BJ (cell line): ENCODE measurements around the gene CLDN24. TPM values are rescaled to one million over a fixed set of nuclear protein-coding genes. Genes with fewer than 3 reads are reported as not detected.

ENCODE experiments used
- CTCF ChIA-PET: fragments of 350-600 bp; formaldehyde crosslinking; extraction: SDS; loops from one replicate; lab custom pipeline; 2021; ENCODE audit warnings: antibody characterized with exemption, inconsistent platforms; lab: Yijun Ruan, JAX
- POLR2A ChIA-PET: fragments of 300-600 bp; sonication (Branson Sonifier 250); formaldehyde crosslinking; extraction: SDS; loops from one replicate; lab custom pipeline; 2021; ENCODE audit warnings: antibody characterized with exemption; lab: Charles Lee
- DNase-seq: peaks from one replicate; pipeline ENCODE4 v3.0.0-alpha.2; 2011; ENCODE audit warnings: low read depth
- H3K27me3 ChIP-seq: 2 replicates; pipeline ENCODE4 v1.6.0; 2011; ENCODE audit warnings: low read length; ENCODE audit not compliant: control insufficient read depth, insufficient read depth
- H3K36me3 ChIP-seq: 2 replicates; pipeline ENCODE4 v1.5.1; 2011; ENCODE audit warnings: low read length; ENCODE audit not compliant: control insufficient read depth, insufficient read depth
- H3K4me3 ChIP-seq: 2 replicates; pipeline ENCODE4 v1.5.1; 2011; ENCODE audit warnings: low read depth, mild to moderate bottlenecking, control low read depth, low read length
- CTCF ChIP-seq: IDR thresholded peaks from 2 replicates; pipeline ENCODE4 v1.5.1; 2011; ENCODE audit warnings: low read depth, mild to moderate bottlenecking, control low read depth, inconsistent platforms, low read length, moderate library complexity; ENCODE audit not compliant: insufficient read depth
- polyA plus RNA-seq: library from polyadenylated mRNA; depleted of rRNA; stranded (reverse); fragments of >200 nt; gene quantifications from 2 replicates; pipeline ENCODE4 v1.2.3, GENCODE V29; 2011

Gene CLDN24
- polyA plus RNA-seq, 1 experiment: not detected

- H3K36me3 ChIP-seq: no peaks in the 10 kb centered on the region
- DNase-seq: no peak
- no peak overlapping the region for H3K4me3 ChIP-seq
- ChIA-PET CTCF (interaction anchor here (0.7 kb wide), 1 partner anchor 51 kb away, joined by 4 read pairs; no protein-coding TSS in a partner anchor), POLR2A (no interaction called here)
- no peaks in the 10 kb centered on the region for H3K27me3 ChIP-seq
- TF ChIP-seq CTCF: no peak
These were observed 25.3 kb upstream of the CLDN24 start for GRCh38 chr4:183347566-183347965.

GRCh38 chr4:183347146-183347545 lies 24.9 kb upstream of the CLDN24 start:
- DNase-seq: no peak
- CTCF ChIA-PET: interaction anchor here (0.7 kb wide), 1 partner anchor 52 kb away, joined by 4 read pairs; no protein-coding TSS in a partner anchor
- POLR2A ChIA-PET: no interaction called here

GRCh38 chr4:183345261-183345660 lies 23.0 kb upstream of the CLDN24 start:
- ChIA-PET POLR2A (no interaction called here), CTCF (no interaction called here)
- H3K4me3 ChIP-seq: no peak overlapping the region
- no peak for TF ChIP-seq CTCF
- no peaks in the 10 kb centered on the region for H3K36me3 ChIP-seq
- DNase-seq: no peak
- no peaks in the 10 kb centered on the region for H3K27me3 ChIP-seq

More at GRCh38 chr4:183347146-183347545, 24.9 kb upstream of the CLDN24 start:
- no peaks in the 10 kb centered on the region for H3K36me3 ChIP-seq
- no peak overlapping the region for H3K4me3 ChIP-seq
- H3K27me3 ChIP-seq: no peaks in the 10 kb centered on the region
- TF ChIP-seq CTCF: no peak

- Histone ChIP-seq H3K4me3 (no peak overlapping the region), H3K27me3 (no peaks in the 10 kb centered on the region), H3K36me3 (no peaks in the 10 kb centered on the region)
- ChIA-PET CTCF (no interaction called here), POLR2A (no interaction called here)
- no peak for DNase-seq
- TF ChIP-seq CTCF: no peak
These were observed 22.5 kb upstream of the CLDN24 start for GRCh38 chr4:183344523-183345255.

GRCh38 chr4:183343730-183344129 lies 21.5 kb upstream of the CLDN24 start:
- POLR2A ChIA-PET: no interaction called here

More at GRCh38 chr4:183343730-183344129, 21.5 kb upstream of the CLDN24 start:
- H3K36me3 ChIP-seq: no peaks in the 10 kb centered on the region
- H3K27me3 ChIP-seq: no peaks in the 10 kb centered on the region
- CTCF ChIA-PET: no interaction called here
- DNase-seq: no peak
- no peak overlapping the region for H3K4me3 ChIP-seq
- no peak for TF ChIP-seq CTCF
